HepG2 (cell line): ENCODE data around the gene SMARCA5. TPM values are rescaled to one million over a fixed set of nuclear protein-coding genes. Genes with fewer than 3 reads are reported as not detected.

ENCODE experiments used
- ATAC-seq: fragments of 200-7000 bp; cut with Tn5 transposase; 3 replicates; pipeline ENCODE4 v1.9.1; 2020; ENCODE audit warnings: mild to moderate bottlenecking, moderate library complexity
- BruUV-seq: library from RNA; stranded (reverse); fragments of 400-500 nt; replicated peaks from 2 replicates; lab custom pipeline; 2021; lab: Mats Ljungman, UMichigan
- CTCF ChIA-PET: fragments of 300-600 bp; formaldehyde crosslinking; extraction: SDS; loops from one replicate; lab custom pipeline; 2021; ENCODE audit warnings: low total read pairs, inconsistent platforms, low intra/inter-chr PET ratio; lab: Yijun Ruan, JAX
- POLR2A ChIA-PET: fragments of 350-600 bp; sonication (Branson Sonifier 250); formaldehyde crosslinking; loops from one replicate; lab custom pipeline; 2020; ENCODE audit warnings: antibody characterized with exemption, inconsistent platforms; lab: Yijun Ruan, JAX
- DNase-seq: peaks from one replicate; pipeline ENCODE4 v3.0.0-alpha.2; 2015; ENCODE audit warnings: low spot score
- FAIRE-seq: peaks from 3 replicates; lab custom pipeline; 2011; peaks lifted over from hg19 to GRCh38; lab: Jason Lieb, UNC
- H2AFZ ChIP-seq: one replicate; pipeline ENCODE4 v1.6.1; 2011; ENCODE audit warnings: low read length, inconsistent platforms
- H3K27ac ChIP-seq: fragments of 300-600 bp; 3 replicates; pipeline ENCODE4 v1.8.0; 2011; ENCODE audit warnings: mixed run types, mild to moderate bottlenecking, mixed read lengths, low read length, inconsistent platforms; ENCODE audit not compliant: insufficient read depth; ENCODE audit errors: extremely low read length
- H3K27me3 ChIP-seq, 2 experiments: fragments of 200-600 bp in 1 of 2; 2 replicates in 1 of 2; 3 replicates in 1 of 2; pipeline versions ENCODE4 v1.6.0 to v1.8.0; 2011; ENCODE audit warnings: low read length in 2 of 2, mild to moderate bottlenecking in 2 of 2, moderate library complexity in 2 of 2, inconsistent platforms in 1 of 2; ENCODE audit not compliant: insufficient read depth in 2 of 2, control insufficient read depth in 1 of 2
- H3K36me3 ChIP-seq, 2 experiments: fragments of 200-600 bp in 1 of 2; replicated peaks in 1 of 2; 2 replicates in 1 of 2; 3 replicates in 1 of 2; pipeline versions ENCODE4 v1.5.1 to v1.8.0; 2011; ENCODE audit warnings: low read length in 2 of 2, inconsistent platforms in 1 of 2; ENCODE audit not compliant: insufficient read depth in 2 of 2, control insufficient read depth in 1 of 2
- H3K4me1 ChIP-seq: 2 replicates; pipeline ENCODE4 v1.5.1; 2012; ENCODE audit warnings: low read length, inconsistent platforms; ENCODE audit not compliant: insufficient read depth
- H3K4me2 ChIP-seq: 2 replicates; pipeline ENCODE4 v1.6.0; 2011; ENCODE audit warnings: low read depth, low read length, inconsistent platforms
- H3K4me3 ChIP-seq, 3 experiments: fragments of 200-600 bp in 1 of 3; sonication (generic), shearing (Covaris generic) in 1 of 3; replicated peaks in 1 of 3; 2 replicates each; pipeline ENCODE4 v1.5.1; 2011 to 2016; ENCODE audit warnings: low read length in 3 of 3, inconsistent platforms in 2 of 3, low read depth in 2 of 3, mild to moderate bottlenecking in 2 of 3, control low read depth in 1 of 3, mixed read lengths in 1 of 3; ENCODE audit not compliant: insufficient read depth in 1 of 3
- H3K79me2 ChIP-seq: one replicate; pipeline ENCODE4 v1.6.1; 2011; ENCODE audit warnings: low read length, inconsistent platforms; ENCODE audit not compliant: insufficient read depth
- H3K9ac ChIP-seq: 2 replicates; pipeline ENCODE4 v1.6.0; 2011; ENCODE audit warnings: mild to moderate bottlenecking, low read depth, low read length, inconsistent platforms; ENCODE audit not compliant: insufficient read depth
- H3K9me3 ChIP-seq: 2 replicates; pipeline ENCODE4 v1.5.1; 2012; ENCODE audit warnings: mild to moderate bottlenecking, low read length
- H4K20me1 ChIP-seq: 2 replicates; pipeline ENCODE4 v1.6.0; 2011; ENCODE audit warnings: inconsistent platforms, mild to moderate bottlenecking, low read length, moderate library complexity; ENCODE audit not compliant: insufficient read depth
- CTCF ChIP-seq: sonication (generic); formaldehyde crosslinking; IDR thresholded peaks from 2 replicates; pipeline ENCODE4 v1.5.0; 2020; ENCODE audit warnings: mild to moderate bottlenecking, missing genetic modification reagents, moderate library complexity
- HMG20A ChIP-seq: IDR thresholded peaks from 2 replicates; pipeline ENCODE4 v1.6.1; 2016; ENCODE audit warnings: borderline replicate concordance
- KAT8 ChIP-seq: IDR thresholded peaks from 2 replicates; pipeline ENCODE4 v1.6.1; 2016; ENCODE audit warnings: missing genetic modification reagents, missing compliant biosample characterization
- REXO4 ChIP-seq: sonication (generic); formaldehyde crosslinking; IDR thresholded peaks from 2 replicates; pipeline ENCODE4 v1.8.0; 2022; ENCODE audit warnings: missing genetic modification reagents, mild to moderate bottlenecking, borderline replicate concordance
- SNAPC4 ChIP-seq: sonication (generic); formaldehyde crosslinking; IDR thresholded peaks from 2 replicates; pipeline ENCODE4 v1.4.0; 2020; ENCODE audit warnings: mild to moderate bottlenecking, missing genetic modification reagents
- ZFP91 ChIP-seq: sonication (generic); formaldehyde crosslinking; IDR thresholded peaks from 2 replicates; pipeline ENCODE4 v1.9.0; 2022; ENCODE audit warnings: missing genetic modification reagents, mild to moderate bottlenecking, borderline replicate concordance
- WGBS: methylation state at CpG from one replicate; pipeline ENCODE4 v1.1.6; 2017; ENCODE audit warnings: low lambda C conversion rate; 5-methylcytosine and 5-hydroxymethylcytosine counted together
- in situ Hi-C: cut with HindIII; loops from 2 replicates; pipeline ENCODE4 v1.10.0; 2017; ENCODE audit warnings: low pct_unique_long_range_greater_than_20kb; ENCODE audit not compliant: extremely low pct_ligation_motif_present
- intact Hi-C: fragments of 100-400 bp; cut with micrococcal nuclease; formaldehyde crosslinking; loops from one replicate; pipeline ENCODE4 v1.10.0; 2022; ENCODE audit not compliant: unreplicated experiment
- polyA plus RNA-seq, 8 experiments: library from polyadenylated mRNA; depleted of rRNA in 3 of 8; stranded (reverse) in 7 of 8; unstranded in 1 of 8; fragments of >200 nt; fragmentation: Illumina TruSeq in 4 of 8; extraction: Trizol in 4 of 8; gene quantifications; 2 replicates each; pipeline versions ENCODE4 v1.2.1 to v1.2.3, GENCODE V29; 2011 to 2016; ENCODE audit warnings: low read depth in 4 of 8, missing spikeins in 1 of 8, mixed read lengths in 1 of 8; ENCODE audit not compliant: insufficient read depth in 1 of 8
- total RNA-seq, 5 experiments: library from RNA; depleted of rRNA; stranded (reverse); fragments of >200 nt; fragmentation: Illumina TruSeq; extraction: Trizol; gene quantifications; 2 replicates each; pipeline ENCODE4 v1.2.3, GENCODE V29; 2016; ENCODE audit warnings: low read depth in 1 of 5

The SMARCA5 gene
- total and polyA plus RNA-seq, 2 of the 13 experiments (the other 11 are each of a cell fraction or from before 2014, with no cell fraction given), result 7.0 to 37.5 TPM

GRCh38 chr4:143587703-143588102, 74.2 kb downstream of the SMARCA5 start:
- no TSS peak for BruUV-seq
- no peak overlapping the region for H3K4me2 ChIP-seq
- TF ChIP-seq ZFP91 (CRISPR knock-in tag), result no peak
- 0 out of 2 replicates have a peak, but pooled peaks have one; percentile 7 for TF ChIP-seq CTCF (CRISPR knock-in tag)
- ATAC-seq (no peak), DNase-seq (no peak), FAIRE-seq (no peak)
- H3K27ac ChIP-seq, result no peak overlapping the region
- H3K9ac ChIP-seq, result no peak overlapping the region
- POLR2A ChIA-PET, result no interaction called here
- no peak overlapping the region for H3K4me3 ChIP-seq
- no peak overlapping the region for H2AFZ ChIP-seq
- H3K4me1 ChIP-seq, result no peaks in the 10 kb centered on the region
- intact Hi-C loops, result no loop called here
- H4K20me1 ChIP-seq, result no peaks in the 10 kb centered on the region
- CTCF ChIA-PET, result no interaction called here
- H3K9me3 ChIP-seq, result peaks cover 4% of the 10 kb centered on the region; the same call in 1 of the 2 replicates
- no peaks in the 10 kb centered on the region for H3K36me3 ChIP-seq
- no peaks in the 10 kb centered on the region for H3K79me2 ChIP-seq
- in situ Hi-C loops, result no loop called here
- no peaks in the 10 kb centered on the region for H3K27me3 ChIP-seq

- POLR2A ChIA-PET, result no interaction called here
- no peak overlapping the region for H2AFZ ChIP-seq
- TF ChIP-seq SNAPC4 (CRISPR knock-in tag) (no peak), HMG20A (CRISPR knock-in tag) (no peak), KAT8 (CRISPR knock-in tag) (no peak), REXO4 (CRISPR knock-in tag) (no peak)
Observed at GRCh38 chr4:143597276-143597675, 83.8 kb downstream of the SMARCA5 start.

More at GRCh38 chr4:143597276-143597675, 83.8 kb downstream of the SMARCA5 start:
- Histone ChIP-seq H3K9ac (no peak overlapping the region), H3K4me3 (no peak overlapping the region), H3K9me3 (no peaks in the 10 kb centered on the region), H3K4me1 (no peaks in the 10 kb centered on the region), H3K36me3 (no peaks in the 10 kb centered on the region), H3K27me3 (no peaks in the 10 kb centered on the region), H3K4me2 (no peak overlapping the region), H3K79me2 (no peaks in the 10 kb centered on the region), H4K20me1 (no peaks in the 10 kb centered on the region), H3K27ac (no peak overlapping the region)
- no peak for DNase-seq
- intact Hi-C loops, result no loop called here
- WGBS, result 79% methylated on average over 3 of the region's 3 CpGs
- FAIRE-seq, result no peak
- no peak for ATAC-seq
- CTCF ChIA-PET, result no interaction called here
- BruUV-seq, result no TSS peak
- in situ Hi-C loops, result no loop called here
